Neuronal stem cell (in vitro differentiated cells): ENCODE measurements around the gene RHOH.
A peak's percentile ranks its signal among the peaks of the same experiment; 100 is the strongest.

Experiments
- DNase-seq: peaks from one replicate; pipeline ENCODE4 v3.0.0-alpha.2; 2013; ENCODE audit warnings: low spot score
- H2AFZ ChIP-seq: one replicate; pipeline ENCODE4 v1.6.1; 2013; ENCODE audit warnings: mild to moderate bottlenecking, low read length, inconsistent platforms
- H2AK5ac ChIP-seq: 2 replicates; pipeline ENCODE4 v1.6.1; 2013; ENCODE audit warnings: low read depth, mild to moderate bottlenecking, inconsistent platforms, low read length, moderate library complexity, mixed read lengths
- H2BK120ac ChIP-seq: 2 replicates; pipeline ENCODE4 v1.6.1; 2013; ENCODE audit warnings: low read depth, mild to moderate bottlenecking, inconsistent platforms, low read length, moderate library complexity, mixed read lengths
- H2BK12ac ChIP-seq: one replicate; pipeline ENCODE4 v1.6.1; 2013; ENCODE audit warnings: low read length, inconsistent platforms
- H2BK15ac ChIP-seq: 2 replicates; pipeline ENCODE4 v1.6.1; 2013; ENCODE audit warnings: mild to moderate bottlenecking, low read length, inconsistent platforms, mixed read lengths
- H2BK5ac ChIP-seq: one replicate; pipeline ENCODE4 v1.6.1; 2013; ENCODE audit warnings: inconsistent platforms, mild to moderate bottlenecking, low read length, moderate library complexity
- H3K14ac ChIP-seq: one replicate; pipeline ENCODE4 v1.6.1; 2013; ENCODE audit warnings: low read length, inconsistent platforms
- H3K18ac ChIP-seq: 2 replicates; pipeline ENCODE4 v1.6.1; 2013; ENCODE audit warnings: low read length, inconsistent platforms
- H3K23ac ChIP-seq: 2 replicates; pipeline ENCODE4 v1.6.1; 2013; ENCODE audit warnings: low read depth, mild to moderate bottlenecking, mixed read lengths, low read length, inconsistent platforms; ENCODE audit not compliant: poor library complexity
- H3K27ac ChIP-seq: replicated peaks from 3 replicates; pipeline ENCODE4 v1.5.1; 2013; ENCODE audit warnings: low read length, inconsistent platforms
- H3K27me3 ChIP-seq, 3 experiments: 2 replicates each; pipeline ENCODE4 v1.6.1; 2013; ENCODE audit warnings: low read length in 3 of 3, mild to moderate bottlenecking in 2 of 3, inconsistent platforms in 1 of 3, low read depth in 1 of 3, mixed read lengths in 1 of 3, moderate library complexity in 1 of 3; ENCODE audit not compliant: control insufficient read depth in 3 of 3, insufficient read depth in 3 of 3
- H3K36me3 ChIP-seq, 2 donors: replicated peaks in 1 of 2; 2 replicates each; pipeline ENCODE4 v1.6.1; 2013; ENCODE audit warnings: low read length in 2 of 2; ENCODE audit not compliant: control insufficient read depth in 2 of 2, insufficient read depth in 2 of 2
- H3K4ac ChIP-seq: 2 replicates; pipeline ENCODE4 v1.6.1; 2013; ENCODE audit warnings: inconsistent platforms, mild to moderate bottlenecking, low read length, moderate library complexity
- H3K4me1 ChIP-seq, 2 donors: 1 replicate in 1 of 2; 2 replicates in 1 of 2; pipeline ENCODE4 v1.6.1; 2013; ENCODE audit warnings: low read length in 2 of 2, low read depth in 1 of 2; ENCODE audit not compliant: control insufficient read depth in 2 of 2, insufficient read depth in 1 of 2
- H3K4me2 ChIP-seq: one replicate; pipeline ENCODE4 v1.6.1; 2013; ENCODE audit warnings: mild to moderate bottlenecking, low read length, inconsistent platforms; ENCODE audit not compliant: insufficient read depth, poor library complexity, severe bottlenecking
- H3K4me3 ChIP-seq, 2 donors: 2 replicates each; pipeline ENCODE4 v1.5.1; 2013; ENCODE audit warnings: low read length in 2 of 2, mild to moderate bottlenecking in 2 of 2, inconsistent platforms in 1 of 2, moderate library complexity in 1 of 2
- H3K79me1 ChIP-seq: one replicate; pipeline ENCODE4 v1.6.1; 2013; ENCODE audit warnings: low read depth, mild to moderate bottlenecking, inconsistent platforms, low read length, moderate library complexity
- H3K9ac ChIP-seq: one replicate; pipeline ENCODE4 v1.6.1; 2013; ENCODE audit warnings: mild to moderate bottlenecking, low read depth, low read length, inconsistent platforms; ENCODE audit not compliant: poor library complexity
- H3K9me3 ChIP-seq, 2 donors: replicated peaks in 1 of 2; 2 replicates each; pipeline versions ENCODE3 to v1.6.1; 2013; ENCODE audit warnings: low read length in 2 of 2, mild to moderate bottlenecking in 2 of 2, inconsistent platforms in 1 of 2, low read depth in 1 of 2, mixed read lengths in 1 of 2, moderate library complexity in 1 of 2; ENCODE audit not compliant: control insufficient read depth in 2 of 2, insufficient read depth in 1 of 2
- H4K8ac ChIP-seq: one replicate; pipeline ENCODE4 v1.6.1; 2013; ENCODE audit warnings: low read depth, mild to moderate bottlenecking, inconsistent platforms, low read length, moderate library complexity
- H4K91ac ChIP-seq: one replicate; pipeline ENCODE4 v1.6.1; 2013; ENCODE audit warnings: low read length, low read depth, mild to moderate bottlenecking, inconsistent platforms; ENCODE audit not compliant: poor library complexity
- WGBS, 2 donors: extraction: QIAGEN DNeasy Blood & Tissue Kit; methylation state at CpG; one replicate each; pipeline ENCODE4 v1.1.7; 2013; ENCODE audit warnings: missing lambda C conversion rate in 2 of 2, mixed read lengths in 1 of 2; ENCODE audit not compliant: insufficient read length in 2 of 2, insufficient replicate concordance in 1 of 2; ENCODE audit errors: extremely low coverage in 2 of 2; 5-methylcytosine and 5-hydroxymethylcytosine counted together

Gene RHOH

GRCh38 chr4:40241941-40242340, 45.1 kb downstream of the RHOH start:
- no peak overlapping the region for H2AK5ac ChIP-seq
- no peak overlapping the region for H2AFZ ChIP-seq
- no peak overlapping the region for H2BK12ac ChIP-seq
- peaks cover 0 to 7% of the 10 kb centered on the region in 2 donors for H3K4me1 ChIP-seq
- H3K14ac ChIP-seq = no peak overlapping the region
- no peak for DNase-seq
- H3K4me2 ChIP-seq = no peak overlapping the region
- H4K8ac ChIP-seq = no peak overlapping the region
- H3K4ac ChIP-seq = no peak overlapping the region
- H2BK120ac ChIP-seq = no peak overlapping the region
- no peaks in the 10 kb centered on the region for H3K27me3 ChIP-seq
- H2BK15ac ChIP-seq = no peak overlapping the region
- H2BK5ac ChIP-seq = no peak overlapping the region
- no peak overlapping the region for H3K27ac ChIP-seq
- WGBS, 2 donors = 100% methylated on average over 1 of the region's 7 CpGs; no CpG with 5 or more reads in 1 of the 2 donors
- no peak overlapping the region for H3K18ac ChIP-seq
- H3K79me1 ChIP-seq = no peaks in the 10 kb centered on the region
- no peak overlapping the region for H3K4me3 ChIP-seq
- H3K9me3 ChIP-seq = peaks cover 0 to 2% of the 10 kb centered on the region in 2 donors
- H3K9ac ChIP-seq = no peak overlapping the region
- peaks cover 2 to 10% of the 10 kb centered on the region in 2 donors for H3K36me3 ChIP-seq
- H4K91ac ChIP-seq = no peak overlapping the region
- no peak overlapping the region for H3K23ac ChIP-seq

GRCh38 chr4:40243386-40243948, 46.6 kb downstream of the RHOH start:
- Histone ChIP-seq H3K27ac (no peak overlapping the region), H3K4me1 (peaks cover 0 to 7% of the 10 kb centered on the region in 2 donors), H2BK12ac (no peak overlapping the region), H2BK120ac (no peak overlapping the region), H2AK5ac (no peak overlapping the region), H3K4me2 (no peak overlapping the region), H3K18ac (peak overlapping the region; percentile 45), H4K91ac (no peak overlapping the region), H4K8ac (no peak overlapping the region), H3K79me1 (no peaks in the 10 kb centered on the region), H3K27me3 (no peaks in the 10 kb centered on the region), H3K23ac (no peak overlapping the region), H3K9ac (no peak overlapping the region), H3K14ac (peak overlapping the region; percentile 75), H2BK15ac (no peak overlapping the region), H2BK5ac (no peak overlapping the region), H3K4ac (no peak overlapping the region), H2AFZ (no peak overlapping the region), H3K4me3 (no peak overlapping the region), H3K36me3 (peaks cover 2 to 10% of the 10 kb centered on the region in 2 donors), H3K9me3 (peaks cover 0 to 2% of the 10 kb centered on the region in 2 donors)
- no peak for DNase-seq
- WGBS, 2 donors = no CpG with 5 or more reads among the region's 19 CpGs

- Histone ChIP-seq H3K9ac (no peak overlapping the region), H3K27me3 (no peaks in the 10 kb centered on the region), H3K4me1 (peaks cover 0 to 7% of the 10 kb centered on the region in 2 donors), H4K8ac (no peak overlapping the region), H2BK5ac (no peak overlapping the region), H4K91ac (no peak overlapping the region), H3K9me3 (peaks cover 0 to 2% of the 10 kb centered on the region in 2 donors), H3K23ac (no peak overlapping the region), H2BK12ac (no peak overlapping the region), H3K4ac (no peak overlapping the region), H2BK15ac (no peak overlapping the region), H3K79me1 (no peaks in the 10 kb centered on the region), H3K4me3 (no peak overlapping the region), H2BK120ac (no peak overlapping the region), H3K14ac (no peak overlapping the region), H2AFZ (no peak overlapping the region), H3K36me3 (peaks cover 2 to 10% of the 10 kb centered on the region in 2 donors), H3K4me2 (no peak overlapping the region), H3K27ac (no peak overlapping the region), H2AK5ac (no peak overlapping the region), H3K18ac (no peak overlapping the region)
- no peak for DNase-seq
- no CpG with 5 or more reads among the region's 2 CpGs for WGBS, 2 donors
Observed at GRCh38 chr4:40244606-40245005, 47.8 kb downstream of the RHOH start.

- H3K27ac ChIP-seq = no peak overlapping the region
- no peak overlapping the region for H4K91ac ChIP-seq
- H2AFZ ChIP-seq = no peak overlapping the region
- no peak overlapping the region for H3K23ac ChIP-seq
- peaks cover 0 to 7% of the 10 kb centered on the region in 2 donors for H3K4me1 ChIP-seq
- H3K14ac ChIP-seq = no peak overlapping the region
- no peak overlapping the region for H2BK15ac ChIP-seq
- no peak overlapping the region for H2BK5ac ChIP-seq
- no peak overlapping the region for H3K4me3 ChIP-seq
- no CpG with 5 or more reads among the region's 3 CpGs for WGBS, 2 donors
- no peaks in the 10 kb centered on the region for H3K79me1 ChIP-seq
- H3K9me3 ChIP-seq = peaks cover 0 to 2% of the 10 kb centered on the region in 2 donors
- H3K4ac ChIP-seq = no peak overlapping the region
- H2AK5ac ChIP-seq = no peak overlapping the region
- no peak overlapping the region for H3K9ac ChIP-seq
- no peaks in the 10 kb centered on the region for H3K27me3 ChIP-seq
- DNase-seq = no peak
- H3K36me3 ChIP-seq = peaks cover 2 to 10% of the 10 kb centered on the region in 2 donors
- H3K4me2 ChIP-seq = no peak overlapping the region
- H2BK120ac ChIP-seq = no peak overlapping the region
- no peak overlapping the region for H3K18ac ChIP-seq
- H4K8ac ChIP-seq = no peak overlapping the region
- H2BK12ac ChIP-seq = no peak overlapping the region
Observed at GRCh38 chr4:40245550-40245949, 48.7 kb downstream of the RHOH start.
